NCI-H2196 (cell line): ENCODE results near the gene CENPN.

Experiments
- DNase-seq: peaks from one replicate; lab custom pipeline; 2025; ENCODE audit not compliant: unreplicated experiment; lab: John Stamatoyannopoulos, UW

CENPN gene

GRCh38 chr16:81077076-81077940 lies 70.3 kb downstream of the CENPN start, which contains the start of gene C16orf46:
TSS of gene C16orf46 (minus strand) at chr16:81077238. CDS start at chr16:81063955, 13,283 bp downstream.
- peak; percentile 85 for DNase-seq

- DNase-seq, result no peak
Measured at GRCh38 chr16:81080233-81080632, 73.2 kb downstream of the CENPN start.

- DNase-seq, result no peak
Measured at GRCh38 chr16:81081014-81081413, 74.0 kb downstream of the CENPN start.
